ENCODE results near the gene MED14.

MED14 gene

GRCh38 chrX:40755291-40756249 lies 20.2 kb upstream of the MED14 start:
- Histone ChIP-seq H3K4me1 (no peaks in the 10 kb centered on the region), H3K4me3 (ENCODE audit: low read depth, low read length) (no peak overlapping the region), H3K27me3 (no peaks in the 10 kb centered on the region), H3K36me3 (no peaks in the 10 kb centered on the region), H3K9me3 (no peaks in the 10 kb centered on the region)
- no peak for DNase-seq
- TF ChIP-seq, protein P1, sequence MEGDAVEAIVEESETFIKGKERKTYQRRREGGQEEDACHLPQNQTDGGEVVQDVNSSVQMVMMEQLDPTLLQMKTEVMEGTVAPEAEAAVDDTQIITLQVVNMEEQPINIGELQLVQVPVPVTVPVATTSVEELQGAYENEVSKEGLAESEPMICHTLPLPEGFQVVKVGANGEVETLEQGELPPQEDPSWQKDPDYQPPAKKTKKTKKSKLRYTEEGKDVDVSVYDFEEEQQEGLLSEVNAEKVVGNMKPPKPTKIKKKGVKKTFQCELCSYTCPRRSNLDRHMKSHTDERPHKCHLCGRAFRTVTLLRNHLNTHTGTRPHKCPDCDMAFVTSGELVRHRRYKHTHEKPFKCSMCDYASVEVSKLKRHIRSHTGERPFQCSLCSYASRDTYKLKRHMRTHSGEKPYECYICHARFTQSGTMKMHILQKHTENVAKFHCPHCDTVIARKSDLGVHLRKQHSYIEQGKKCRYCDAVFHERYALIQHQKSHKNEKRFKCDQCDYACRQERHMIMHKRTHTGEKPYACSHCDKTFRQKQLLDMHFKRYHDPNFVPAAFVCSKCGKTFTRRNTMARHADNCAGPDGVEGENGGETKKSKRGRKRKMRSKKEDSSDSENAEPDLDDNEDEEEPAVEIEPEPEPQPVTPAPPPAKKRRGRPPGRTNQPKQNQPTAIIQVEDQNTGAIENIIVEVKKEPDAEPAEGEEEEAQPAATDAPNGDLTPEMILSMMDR (IDR thresholded peaks at IDR 0.05; ENCODE audit: low read depth, low read length): no peak

DNA sequence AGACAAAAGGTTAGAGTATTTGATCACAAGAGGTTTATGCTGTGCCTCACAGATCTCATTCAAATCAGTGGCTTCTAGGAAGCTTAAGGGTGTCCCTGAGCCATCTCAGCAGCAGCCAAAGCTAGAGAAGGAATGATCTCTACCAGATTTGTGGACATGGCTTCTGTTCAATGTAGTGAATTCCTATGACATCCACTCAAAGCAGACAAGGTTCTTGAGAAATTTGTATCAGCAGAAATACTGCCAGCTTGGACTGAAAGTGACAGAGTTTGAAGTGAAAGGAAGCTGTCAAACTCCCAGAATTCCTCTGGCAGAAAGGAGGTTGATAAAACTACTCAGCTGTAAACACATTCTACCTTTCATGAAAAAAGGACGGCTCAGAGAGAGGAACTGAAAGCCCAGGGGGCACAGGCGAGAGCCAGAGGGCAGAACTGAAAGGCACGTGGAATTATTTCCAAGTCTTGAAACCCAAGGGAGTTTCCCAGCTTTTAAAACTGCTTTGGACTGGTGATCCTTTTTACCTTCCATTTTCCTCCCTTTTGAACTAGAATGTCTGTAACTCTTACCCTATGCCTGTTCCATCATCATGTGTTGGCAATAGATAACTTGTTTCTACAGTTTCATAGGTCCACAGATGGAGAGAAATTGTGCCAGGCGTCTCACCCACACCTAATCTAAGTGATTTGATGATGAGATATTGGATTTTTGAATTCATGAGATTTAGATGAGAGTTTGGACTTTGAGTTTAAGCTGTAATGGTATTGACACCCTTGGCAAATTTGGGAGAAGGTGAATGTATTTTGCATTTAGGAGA lies 14.5 kb upstream of the MED14 start:
- Histone ChIP-seq H3K9me3 (no peaks in the 10 kb centered on the region), H3K36me3 (no peaks in the 10 kb centered on the region), H3K27me3 (no peaks in the 10 kb centered on the region), H3K4me1 (no peaks in the 10 kb centered on the region), H3K4me3 (ENCODE audit: low read depth, low read length) (no peak overlapping the region)
- TF ChIP-seq, protein P1 (IDR thresholded peaks at IDR 0.05; ENCODE audit: low read depth, low read length): no peak
- no peak for DNase-seq

DNA sequence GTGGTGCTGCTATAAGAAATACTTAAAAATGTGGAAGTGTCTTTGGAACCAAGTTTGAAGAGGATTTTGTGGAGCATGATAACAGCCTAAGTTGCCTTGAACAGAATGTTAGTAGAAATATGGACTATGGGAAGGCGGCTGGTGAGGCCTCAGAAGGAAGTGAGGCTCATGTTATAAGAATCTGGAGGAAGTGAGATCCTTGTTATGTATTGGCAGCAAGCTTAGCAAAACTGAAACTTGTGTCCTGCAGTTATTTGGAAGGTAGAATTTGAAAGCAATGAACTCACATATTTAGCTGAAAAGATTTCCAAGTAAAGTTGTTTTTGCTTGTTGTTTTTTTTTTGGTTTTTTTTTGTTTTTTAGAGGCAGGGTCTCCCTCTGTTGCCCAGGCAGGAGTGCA lies 13.6 kb upstream of the MED14 start:
- Histone ChIP-seq H3K4me3 (ENCODE audit: low read depth, low read length) (no peak overlapping the region), H3K36me3 (no peaks in the 10 kb centered on the region), H3K4me1 (no peaks in the 10 kb centered on the region), H3K9me3 (no peaks in the 10 kb centered on the region), H3K27me3 (no peaks in the 10 kb centered on the region)
- DNase-seq: no peak
- TF ChIP-seq, protein P1 (IDR thresholded peaks at IDR 0.05; ENCODE audit: low read depth, low read length): no peak

- TF ChIP-seq, protein P1 (IDR thresholded peaks at IDR 0.05; ENCODE audit: low read depth, low read length): no peak
- no peak for DNase-seq
- H3K9me3 ChIP-seq: no peaks in the 10 kb centered on the region
- H3K36me3 ChIP-seq: no peaks in the 10 kb centered on the region
- no peak overlapping the region for H3K4me3 ChIP-seq (ENCODE audit: low read depth, low read length)
- no peaks in the 10 kb centered on the region for H3K4me1 ChIP-seq
- no peaks in the 10 kb centered on the region for H3K27me3 ChIP-seq
These were observed 11.2 kb upstream of the MED14 start for GRCh38 chrX:40746521-40746920.

GRCh38 chrX:40736170-40736505 lies 796 bp upstream of the MED14 start:
- no peak for DNase-seq
- no peaks in the 10 kb centered on the region for H3K4me1 ChIP-seq
- TF ChIP-seq, protein P1 (IDR thresholded peaks at IDR 0.05; ENCODE audit: low read depth, low read length): no peak
- H3K4me3 ChIP-seq (ENCODE audit: low read depth, low read length): peak overlapping the region; percentile 79
- H3K36me3 ChIP-seq: no peaks in the 10 kb centered on the region
- no peaks in the 10 kb centered on the region for H3K27me3 ChIP-seq
- H3K9me3 ChIP-seq: no peaks in the 10 kb centered on the region

- TF ChIP-seq, protein P1 (IDR thresholded peaks at IDR 0.05; ENCODE audit: low read depth, low read length): no peak
- H3K36me3 ChIP-seq: no peaks in the 10 kb centered on the region
- peak overlapping the region; percentile 79 for H3K4me3 ChIP-seq (ENCODE audit: low read depth, low read length)
- H3K27me3 ChIP-seq: no peaks in the 10 kb centered on the region
- no peaks in the 10 kb centered on the region for H3K4me1 ChIP-seq
- H3K9me3 ChIP-seq: no peaks in the 10 kb centered on the region
- no peak for DNase-seq
These were observed 394 bp downstream of the MED14 start for GRCh38 chrX:40734971-40735324.
